Esophagus squamous epithelium (tissue), 5 donors: Measurements from ENCODE around the gene NMNAT3. TPM values are rescaled to one million over a fixed set of nuclear protein-coding genes. Genes with fewer than 3 reads are reported as not detected.

Source experiments
- DNase-seq: peaks from one replicate; lab custom pipeline; 2025; lab: John Stamatoyannopoulos, UW
- H3K27ac ChIP-seq, 4 donors: fragments of 200-600 bp; sonication (generic); one replicate each; pipeline ENCODE4 v1.5.1; 2016 to 2019; ENCODE audit warnings: mild to moderate bottlenecking in 1 of 4
- H3K27me3 ChIP-seq, 4 donors: fragments of 200-600 bp; sonication (generic); 1 replicate in 3 of 4; 2 replicates in 1 of 4; pipeline versions ENCODE4 v1.5.1 to v1.6.0; 2017 to 2021; ENCODE audit warnings: antibody characterized with exemption in 1 of 4
- H3K36me3 ChIP-seq, 3 donors: fragments of 200-600 bp; sonication (generic); one replicate each; pipeline ENCODE4 v1.5.1; 2016 to 2019
- H3K4me1 ChIP-seq, 3 donors: fragments of 200-600 bp; sonication (generic); one replicate each; pipeline ENCODE4 v1.5.1; 2017 to 2019
- H3K4me3 ChIP-seq, 4 donors: fragments of 200-600 bp; sonication (generic); 1 replicate in 3 of 4; 2 replicates in 1 of 4; pipeline ENCODE4 v1.5.1; 2016 to 2019; ENCODE audit warnings: mild to moderate bottlenecking in 2 of 4, moderate library complexity in 1 of 4
- H3K9me3 ChIP-seq, 3 donors: fragments of 200-600 bp; sonication (generic); one replicate each; pipeline ENCODE4 v1.5.1; 2016 to 2019
- CTCF ChIP-seq, 6 experiments: fragments of 450-650 bp in 4 of 6; fragments of 200-600 bp in 2 of 6; sonication (generic) in 2 of 6; IDR thresholded peaks; one replicate each; pipeline ENCODE4 v1.5.1; 2016 to 2019; ENCODE audit warnings: antibody characterized with exemption in 6 of 6, mild to moderate bottlenecking in 4 of 6, moderate library complexity in 4 of 6
- POLR2A ChIP-seq, 4 donors: fragments of 450-650 bp; IDR thresholded peaks; one replicate each; pipeline ENCODE4 v1.6.1; 2017; ENCODE audit warnings: antibody characterized with exemption in 4 of 4, mild to moderate bottlenecking in 4 of 4, moderate library complexity in 3 of 4
- WGBS, 2 donors: methylation state at CpG; one replicate each; pipeline ENCODE4 v1.1.5; 2018; 5-methylcytosine and 5-hydroxymethylcytosine counted together
- intact Hi-C: fragments of 100-400 bp; cut with DNase I; formaldehyde crosslinking; loops from one replicate; pipeline ENCODE4 v1.15.0; 2022
- total RNA-seq, 4 donors: library from RNA; depleted of rRNA; stranded (reverse); fragments of >200 nt; gene quantifications; one replicate each; pipeline ENCODE4 v1.1.0, GENCODE V29; 2016
- donor health status: DM: yes; HTN: yes; CAD: no.

NMNAT3 gene
- total RNA-seq, 4 donors from 2014 or later, result 7.6 to 11.6 (median 9.4) TPM

- Histone ChIP-seq H3K9me3 (no peaks in the 10 kb centered on the region), H3K4me1 (peaks cover 14 to 47% (median 27%) of the 10 kb centered on the region in 3 donors), H3K4me3 (no peak overlapping the region), H3K27ac (peak overlapping the region in 3 of 4 donors; percentile 47 to 77 (median 63)), H3K36me3 (no peaks in the 10 kb centered on the region), H3K27me3 (no peaks in the 10 kb centered on the region)
- TF ChIP-seq POLR2A (IDR thresholded peaks at IDR 0.05) (no peak), CTCF (IDR thresholded peaks at IDR 0.05) (no peak)
- 44 to 68% methylated on average over 6 of the region's 6 CpGs for WGBS, 2 donors
- intact Hi-C loops, result no loop called here
- DNase-seq, result no peak
Observed at GRCh38 chr3:139654637-139655365, 23.0 kb downstream of the NMNAT3 start.

GRCh38 chr3:139653582-139653981, 24.2 kb downstream of the NMNAT3 start:
- TF ChIP-seq POLR2A (IDR thresholded peaks at IDR 0.05) (no peak), CTCF (IDR thresholded peaks at IDR 0.05) (no peak)
- no peak for DNase-seq
- 22 to 36% methylated on average over 6 to 7 of the region's 9 CpGs for WGBS, 2 donors
- Histone ChIP-seq H3K4me3 (peak overlapping the region in 1 of 4 donors; percentile 9), H3K4me1 (peaks cover 14 to 47% (median 27%) of the 10 kb centered on the region in 3 donors), H3K27me3 (no peaks in the 10 kb centered on the region), H3K36me3 (no peaks in the 10 kb centered on the region), H3K9me3 (no peaks in the 10 kb centered on the region), H3K27ac (peak overlapping the region; percentile 45 to 77 (median 55))
- intact Hi-C loops, result no loop called here

GRCh38 chr3:139652561-139652960, 25.2 kb downstream of the NMNAT3 start:
- Histone ChIP-seq H3K36me3 (no peaks in the 10 kb centered on the region), H3K27ac (no peak overlapping the region), H3K27me3 (no peaks in the 10 kb centered on the region), H3K4me1 (peaks cover 14 to 47% (median 27%) of the 10 kb centered on the region in 3 donors), H3K9me3 (no peaks in the 10 kb centered on the region), H3K4me3 (no peak overlapping the region)
- no peak for DNase-seq
- intact Hi-C loops, result no loop called here
- no peak for TF ChIP-seq CTCF (IDR thresholded peaks at IDR 0.05)
- no peak for TF ChIP-seq POLR2A (IDR thresholded peaks at IDR 0.05)
- 55 to 70% methylated on average over 3 of the region's 3 CpGs for WGBS, 2 donors

GRCh38 chr3:139647866-139648435, 29.8 kb downstream of the NMNAT3 start:
- WGBS, 2 donors, result 77 to 84% methylated on average over 3 of the region's 3 CpGs
- H3K27me3 ChIP-seq, result no peaks in the 10 kb centered on the region
- no peak for DNase-seq
- no peak overlapping the region for H3K4me3 ChIP-seq
- H3K4me1 ChIP-seq, result peaks cover 0 to 11% (median 3%) of the 10 kb centered on the region in 3 donors
- TF ChIP-seq POLR2A (IDR thresholded peaks at IDR 0.05), result no peak
- TF ChIP-seq CTCF (IDR thresholded peaks at IDR 0.05), result no peak
- no peak overlapping the region for H3K27ac ChIP-seq
- no peaks in the 10 kb centered on the region for H3K36me3 ChIP-seq
- intact Hi-C loops, result no loop called here
- H3K9me3 ChIP-seq, result no peaks in the 10 kb centered on the region

DNA sequence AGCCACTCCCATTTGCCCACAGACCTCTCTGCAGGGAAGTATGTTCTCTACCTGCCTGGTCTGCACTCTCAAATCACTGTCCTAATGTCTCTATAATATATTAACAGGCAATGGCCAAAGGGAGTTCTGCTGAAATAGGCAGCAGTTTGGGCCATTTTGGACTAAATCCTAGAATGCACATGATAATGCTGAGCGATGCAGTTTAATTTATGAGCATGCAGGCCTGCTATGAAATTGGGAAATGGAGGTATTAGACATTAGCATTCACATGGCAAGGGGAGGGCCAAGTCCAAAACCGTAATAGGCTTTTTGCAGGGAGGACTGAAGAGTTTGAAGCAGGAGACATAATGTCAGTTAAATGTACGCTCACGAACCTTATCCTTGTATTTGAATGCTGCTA, 31.3 kb downstream of the NMNAT3 start:
- WGBS, 2 donors, result 76 to 100% methylated on average over 4 of the region's 4 CpGs
- Histone ChIP-seq H3K4me1 (no peaks in the 10 kb centered on the region), H3K9me3 (no peaks in the 10 kb centered on the region), H3K27ac (no peak overlapping the region), H3K4me3 (no peak overlapping the region), H3K27me3 (no peaks in the 10 kb centered on the region), H3K36me3 (no peaks in the 10 kb centered on the region)
- DNase-seq, result no peak
- intact Hi-C loops, result no loop called here
- TF ChIP-seq CTCF (IDR thresholded peaks at IDR 0.05) (no peak), POLR2A (IDR thresholded peaks at IDR 0.05) (no peak)
